ENCODE measurements around the gene DGKZ.

DNA sequence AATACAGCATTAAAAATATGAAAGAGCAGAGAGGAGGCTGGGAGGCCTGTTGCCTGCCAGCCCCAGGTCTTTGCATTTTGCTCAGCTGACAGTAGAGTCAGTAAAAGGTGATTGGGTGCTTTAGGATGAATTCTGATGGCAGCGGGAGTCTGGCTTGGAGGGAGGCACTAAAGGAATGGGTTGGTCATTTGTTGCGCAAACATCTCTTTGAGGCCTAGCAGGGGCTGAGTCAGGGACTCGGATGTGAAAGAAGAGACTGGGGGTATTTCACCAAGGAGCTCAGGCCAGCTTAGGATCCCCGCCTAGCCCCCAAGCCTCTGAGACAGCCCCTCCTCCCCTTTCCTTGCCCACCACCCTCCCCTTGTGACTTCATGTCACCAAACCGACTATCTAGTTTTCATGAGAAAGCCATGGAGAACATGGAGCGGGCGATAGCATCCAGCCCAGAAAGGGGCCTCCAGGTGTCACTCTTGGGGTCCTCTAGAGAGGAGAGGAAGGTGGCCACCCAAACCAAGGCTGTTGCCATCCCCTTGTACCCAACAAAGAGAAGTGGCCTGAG lies 9.7 kb downstream of the DGKZ start:
- TF ChIP-seq, protein P1, sequence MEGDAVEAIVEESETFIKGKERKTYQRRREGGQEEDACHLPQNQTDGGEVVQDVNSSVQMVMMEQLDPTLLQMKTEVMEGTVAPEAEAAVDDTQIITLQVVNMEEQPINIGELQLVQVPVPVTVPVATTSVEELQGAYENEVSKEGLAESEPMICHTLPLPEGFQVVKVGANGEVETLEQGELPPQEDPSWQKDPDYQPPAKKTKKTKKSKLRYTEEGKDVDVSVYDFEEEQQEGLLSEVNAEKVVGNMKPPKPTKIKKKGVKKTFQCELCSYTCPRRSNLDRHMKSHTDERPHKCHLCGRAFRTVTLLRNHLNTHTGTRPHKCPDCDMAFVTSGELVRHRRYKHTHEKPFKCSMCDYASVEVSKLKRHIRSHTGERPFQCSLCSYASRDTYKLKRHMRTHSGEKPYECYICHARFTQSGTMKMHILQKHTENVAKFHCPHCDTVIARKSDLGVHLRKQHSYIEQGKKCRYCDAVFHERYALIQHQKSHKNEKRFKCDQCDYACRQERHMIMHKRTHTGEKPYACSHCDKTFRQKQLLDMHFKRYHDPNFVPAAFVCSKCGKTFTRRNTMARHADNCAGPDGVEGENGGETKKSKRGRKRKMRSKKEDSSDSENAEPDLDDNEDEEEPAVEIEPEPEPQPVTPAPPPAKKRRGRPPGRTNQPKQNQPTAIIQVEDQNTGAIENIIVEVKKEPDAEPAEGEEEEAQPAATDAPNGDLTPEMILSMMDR (IDR thresholded peaks at IDR 0.05 in 8 of 11, conservative IDR thresholded peaks at IDR 0.05 in 3 of 11): no peak
- no peak for TF ChIP-seq POLR2A (IDR thresholded peaks at IDR 0.05)
- TF ChIP-seq POLR2AphosphoS5 (IDR thresholded peaks at IDR 0.05): no peak
